Pancreas (tissue), 10 donors: ENCODE measurements around the gene GTPBP3. TPM values are rescaled to one million over a fixed set of nuclear protein-coding genes. Genes with fewer than 3 reads are reported as not detected.

Source experiments
- ATAC-seq, 4 donors: fragments of 200-7000 bp; cut with Tn5 transposase; one replicate each; pipeline versions ENCODE4 v1.8.0 to v1.9.1; 2020; ENCODE audit warnings: mild to moderate bottlenecking in 4 of 4, moderate library complexity in 4 of 4
- DNase-seq, 6 donors: peaks; one replicate each; pipeline ENCODE4 v3.0.0-alpha.2; 2020
- FAIRE-seq: peaks from 2 replicates; lab custom pipeline; 2012; peaks lifted over from hg19 to GRCh38; lab: Jason Lieb, UNC
- H3K27ac ChIP-seq, 4 donors: fragments of 200-600 bp; sonication (generic); 1 replicate in 3 of 4; 2 replicates in 1 of 4; pipeline versions ENCODE4 v1.5.0 to v1.8.0; 2020
- H3K27me3 ChIP-seq, 4 donors: fragments of 200-600 bp; one replicate each; pipeline ENCODE4 v1.8.0; 2021
- H3K36me3 ChIP-seq, 3 donors: fragments of 200-600 bp; sonication (generic) in 1 of 3; one replicate each; pipeline versions ENCODE4 v1.5.0 to v1.8.0; 2020 to 2021
- H3K4me1 ChIP-seq, 3 donors: fragments of 200-600 bp; one replicate each; pipeline ENCODE4 v1.8.0; 2021
- H3K4me3 ChIP-seq, 4 donors: fragments of 200-600 bp; sonication (generic) in 2 of 4; one replicate each; pipeline versions ENCODE4 v1.5.0 to v1.8.0; 2020 to 2021
- H3K9me3 ChIP-seq, 4 donors: fragments of 200-600 bp; one replicate each; pipeline ENCODE4 v1.8.0; 2021
- CTCF ChIP-seq, 4 donors: fragments of 200-600 bp; sonication (generic) in 3 of 4; IDR thresholded peaks; one replicate each; pipeline versions ENCODE4 v1.5.0 to v1.8.0; 2021; ENCODE audit warnings: antibody characterized with exemption in 4 of 4
- WGBS, 2 donors: extraction: QIAGEN DNeasy Blood & Tissue Kit; methylation state at CpG; one replicate each; pipeline ENCODE4 v1.1.7; 2013; 5-methylcytosine and 5-hydroxymethylcytosine counted together
- intact Hi-C, 3 donors: fragments of 100-400 bp; cut with DNase I; formaldehyde crosslinking; loops; one replicate each; pipeline versions ENCODE4 v1.11.1 to v1.14.2; 2022
- polyA plus RNA-seq, 2 donors: library from polyadenylated mRNA; stranded (reverse); fragments of 200-250 nt; gene quantifications; one replicate each; pipeline ENCODE4 v1.2.3, GENCODE V29; 2013
- total RNA-seq, 6 donors: library from RNA; stranded (reverse); fragmentation: NEBNext Ultra II Directional in 4 of 6; extraction: Animal tissue kit (Norgen Biotek cat#: 25700) in 4 of 6; gene quantifications; one replicate each; pipeline versions ENCODE4 v1.2.1 to v1.2.4, GENCODE V29; 2021 to 2023
- donor health status: healthy with polysubstance abuse.
- donor health status: DM: no; HTN: no; CAD: no; lungs with moderate emphysema.
- donor health status: DM: no; HTN: no; CAD: no.
- donor health status: control.
- donor health status: control.
- donor health status: Bipolar disorder and iron deficiency.
- donor health status: DM: yes; HTN: yes; CAD: no.
- donor health status: DM: no; HTN: no; CAD: no.
- donor health status: DM: no; HTN: no; CAD: no.
- donor health status: DM: yes; HTN: yes; CAD: no.

The GTPBP3 gene
- total and polyA plus RNA-seq, 8 donors: 9.1 to 28.2 (median 12.7) TPM

- H3K4me3 ChIP-seq: peak overlapping the region in 1 of 4 donors; percentile 73
- H3K4me1 ChIP-seq: peaks cover 0 to 16% (median 15%) of the 10 kb centered on the region in 3 donors
- peak in 3 of 6 donors; percentile 63 to 81 (median 70) for DNase-seq
Measured at GRCh38 chr19:17338433-17339078, 1.2 kb downstream of the GTPBP3 start.

DNA sequence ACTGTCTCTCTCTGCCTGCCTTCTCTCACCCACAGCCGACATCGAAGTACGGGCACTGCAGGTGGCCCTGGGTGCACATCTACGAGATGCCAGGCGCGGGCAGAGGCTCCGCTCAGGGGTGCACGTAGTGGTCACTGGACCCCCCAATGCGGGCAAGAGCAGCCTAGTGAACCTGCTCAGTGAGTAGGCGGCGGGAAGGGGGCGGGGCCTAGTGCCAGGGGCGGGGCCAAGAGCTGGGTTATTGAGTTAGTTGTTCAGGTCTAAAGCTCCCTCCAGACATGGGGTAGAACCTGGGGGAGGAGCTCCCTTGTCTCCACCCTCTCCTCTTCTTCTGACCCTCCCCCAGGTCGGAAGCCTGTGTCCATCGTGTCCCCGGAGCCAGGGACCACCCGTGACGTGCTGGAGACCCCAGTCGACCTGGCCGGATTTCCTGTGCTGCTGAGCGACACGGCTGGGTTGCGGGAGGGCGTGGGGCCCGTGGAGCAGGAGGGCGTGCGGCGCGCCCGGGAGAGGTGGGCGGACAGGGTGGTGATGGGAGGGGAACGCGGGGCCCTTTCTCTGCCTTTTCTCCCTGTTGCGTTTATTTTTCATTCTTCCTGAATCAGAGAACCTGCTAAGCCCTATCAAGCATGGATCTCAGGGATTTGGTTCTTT lies 1.9 kb downstream of the GTPBP3 start:
- H3K36me3 ChIP-seq: no peaks in the 10 kb centered on the region
- intact Hi-C loops: no loop called here
- peak in 2 of 6 donors; percentile 55 to 79 for DNase-seq

More at GRCh38 chr19:17338433-17339078, 1.2 kb downstream of the GTPBP3 start:
- no peaks in the 10 kb centered on the region for H3K27me3 ChIP-seq
- ATAC-seq (no peak), FAIRE-seq (no peak)
- 92% methylated on average over 30 of the region's 30 CpGs for WGBS, 2 donors
- TF ChIP-seq CTCF (IDR thresholded peaks at IDR 0.05): no peak
- intact Hi-C loops: no loop called here
- H3K36me3 ChIP-seq: no peaks in the 10 kb centered on the region
- no peak overlapping the region for H3K27ac ChIP-seq
- H3K9me3 ChIP-seq: no peaks in the 10 kb centered on the region

DNA sequence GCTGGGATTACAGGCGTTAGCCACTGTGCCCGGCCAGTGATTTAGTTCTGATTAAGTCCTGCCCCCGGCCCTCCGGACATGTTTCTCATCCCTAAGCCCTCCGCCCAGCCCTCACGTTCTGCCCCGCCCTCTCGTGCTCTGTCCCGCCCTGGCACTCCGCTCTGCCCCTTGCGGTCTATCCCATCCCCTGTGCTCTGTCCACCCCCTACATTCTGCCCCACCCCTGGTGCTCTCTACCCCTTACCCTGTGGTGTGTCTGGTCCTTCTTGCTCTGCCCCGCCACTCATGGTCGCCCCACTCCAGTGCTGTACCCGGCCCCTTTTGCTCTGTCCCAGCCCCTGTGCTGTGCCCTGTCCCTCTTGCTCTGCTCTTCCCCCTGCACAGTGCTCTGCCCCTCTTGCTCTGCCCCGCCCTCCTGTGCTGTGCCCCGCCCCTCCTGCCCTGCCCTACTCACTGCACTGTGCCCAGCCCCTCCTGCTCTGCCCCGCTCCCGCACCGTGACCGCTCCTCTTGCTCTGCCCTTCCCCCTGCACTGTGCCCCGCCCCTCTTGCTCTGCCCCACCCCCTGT lies 3.0 kb downstream of the GTPBP3 start:
- H3K27me3 ChIP-seq: no peaks in the 10 kb centered on the region
- no peak overlapping the region for H3K4me3 ChIP-seq
- DNase-seq: peak in 1 of 6 donors; percentile 52
- 87 to 91% methylated on average over 21 of the region's 21 CpGs for WGBS, 2 donors
- intact Hi-C loops: no loop called here
- no peak overlapping the region for H3K27ac ChIP-seq
- H3K36me3 ChIP-seq: no peaks in the 10 kb centered on the region
- FAIRE-seq: no peak
- no peaks in the 10 kb centered on the region for H3K9me3 ChIP-seq
- TF ChIP-seq CTCF (IDR thresholded peaks at IDR 0.05): no peak
- ATAC-seq: no peak
- peaks cover 0 to 10% (median 8%) of the 10 kb centered on the region in 3 donors for H3K4me1 ChIP-seq

More for the DNA sequence above, 1.9 kb downstream of the GTPBP3 start:
- ATAC-seq (no peak), FAIRE-seq (no peak)
- WGBS, 2 donors: 89 to 91% methylated on average over 34 of the region's 34 CpGs
- Histone ChIP-seq H3K4me1 (peaks cover 0 to 12% (median 10%) of the 10 kb centered on the region in 3 donors), H3K9me3 (no peaks in the 10 kb centered on the region), H3K27ac (no peak overlapping the region), H3K27me3 (no peaks in the 10 kb centered on the region), H3K4me3 (no peak overlapping the region)
- no peak for TF ChIP-seq CTCF (IDR thresholded peaks at IDR 0.05)

DNA sequence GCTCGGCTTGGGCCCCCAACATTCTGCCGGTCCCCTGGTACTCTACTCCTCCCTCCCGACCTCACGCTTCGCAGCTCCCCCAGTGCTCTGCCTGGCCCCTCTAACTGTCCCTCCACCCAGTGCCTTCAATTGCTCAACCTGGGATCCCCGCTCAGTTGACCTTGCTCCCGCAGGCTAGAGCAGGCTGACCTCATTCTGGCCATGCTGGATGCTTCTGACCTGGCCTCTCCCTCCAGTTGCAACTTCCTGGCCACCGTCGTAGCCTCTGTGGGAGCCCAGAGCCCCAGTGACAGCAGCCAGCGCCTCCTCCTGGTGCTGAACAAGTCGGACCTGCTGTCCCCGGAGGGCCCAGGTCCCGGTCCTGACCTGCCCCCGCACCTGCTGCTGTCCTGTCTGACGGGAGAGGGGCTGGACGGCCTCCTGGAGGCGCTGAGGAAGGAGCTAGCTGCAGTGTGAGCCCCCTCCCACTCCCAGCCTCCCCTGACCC lies 3.6 kb downstream of the GTPBP3 start:
- Histone ChIP-seq H3K9me3 (no peaks in the 10 kb centered on the region), H3K4me3 (no peak overlapping the region), H3K4me1 (peaks cover 0 to 10% (median 6%) of the 10 kb centered on the region in 3 donors), H3K27ac (no peak overlapping the region), H3K27me3 (no peaks in the 10 kb centered on the region), H3K36me3 (no peaks in the 10 kb centered on the region)
- WGBS, 2 donors: 77 to 85% methylated on average over 17 of the region's 17 CpGs
- no peak for TF ChIP-seq CTCF (IDR thresholded peaks at IDR 0.05)
- intact Hi-C loops: no loop called here
- ATAC-seq: no peak
- FAIRE-seq: no peak
- DNase-seq: no peak
